Endothelial cell (in vitro differentiated cells): ENCODE results near the gene PEMT. TPM values are rescaled to one million over a fixed set of nuclear protein-coding genes. Genes with fewer than 3 reads are reported as not detected.

ENCODE experiments used
- DNase-seq: peaks from one replicate; pipeline ENCODE4 v3.0.0; 2021; ENCODE audit warnings: low spot score
- H3K27ac Mint-ChIP-seq: one replicate; pipeline ENCODE4 v1.8.0; 2021; ENCODE audit warnings: mixed read lengths, inconsistent platforms; ENCODE audit not compliant: unreplicated experiment
- H3K27me3 Mint-ChIP-seq: one replicate; pipeline ENCODE4 v1.8.0; 2021; ENCODE audit warnings: mild to moderate bottlenecking, moderate library complexity, mixed read lengths, inconsistent platforms; ENCODE audit not compliant: unreplicated experiment
- H3K36me3 Mint-ChIP-seq: one replicate; pipeline ENCODE4 v1.8.0; 2021; ENCODE audit warnings: mild to moderate bottlenecking, low read depth, mixed read lengths, inconsistent platforms; ENCODE audit not compliant: unreplicated experiment
- H3K4me1 Mint-ChIP-seq: one replicate; pipeline ENCODE4 v1.8.0; 2021; ENCODE audit warnings: mild to moderate bottlenecking, mixed read lengths, inconsistent platforms; ENCODE audit not compliant: unreplicated experiment
- H3K4me3 Mint-ChIP-seq: one replicate; pipeline ENCODE4 v1.8.0; 2021; ENCODE audit warnings: mild to moderate bottlenecking, mixed read lengths, inconsistent platforms; ENCODE audit not compliant: unreplicated experiment
- H3K9me3 Mint-ChIP-seq: one replicate; pipeline ENCODE4 v1.8.0; 2021; ENCODE audit warnings: mixed read lengths, inconsistent platforms; ENCODE audit not compliant: unreplicated experiment
- total RNA-seq: library from RNA; stranded (reverse); fragmentation: NEBNext Ultra II Directional; extraction: Animal tissue kit (Norgen Biotek cat#: 25700); gene quantifications from one replicate; pipeline ENCODE4 v1.2.1, GENCODE V29; 2021; ENCODE audit not compliant: unreplicated experiment
- TF ChIP-seq, protein P1 (sequence below): fragments of 200-600 bp; sonication (generic); IDR thresholded peaks from one replicate; pipeline ENCODE4 v1.5.0; 2021; ENCODE audit warnings: antibody characterized with exemption; ENCODE audit not compliant: unreplicated experiment

PEMT gene
- total RNA-seq, 1 donor from 2014 or later = 29.7 TPM

DNA sequence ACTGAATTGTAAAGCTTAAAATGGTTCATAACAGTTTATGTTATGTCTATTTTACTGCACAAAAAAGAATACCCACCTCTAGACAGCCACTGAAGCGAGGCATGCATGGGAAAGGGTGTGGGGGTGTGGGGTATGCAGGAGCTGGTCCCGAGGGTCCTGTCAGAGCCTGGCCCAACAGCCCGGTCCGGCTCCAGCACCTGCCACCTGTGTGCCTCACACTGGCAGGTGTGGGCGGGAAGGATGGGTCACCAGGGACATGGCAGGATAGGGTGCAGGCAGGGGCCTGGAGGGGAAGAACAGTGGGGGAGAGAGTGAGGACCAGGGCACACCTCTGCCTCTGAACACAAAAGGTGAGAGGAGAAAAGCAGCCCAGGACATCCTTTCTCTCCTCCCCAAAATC, 72.6 kb downstream of the PEMT start:
- no peak for DNase-seq
- Mint-ChIP-seq H3K4me1 (peaks cover 15% of the 10 kb centered on the region), H3K9me3 (no peaks in the 10 kb centered on the region), H3K36me3 (no peaks in the 10 kb centered on the region), H3K27me3 (peaks cover 13% of the 10 kb centered on the region), H3K27ac (no peak overlapping the region), H3K4me3 (no peak overlapping the region)
- TF ChIP-seq, protein P1, sequence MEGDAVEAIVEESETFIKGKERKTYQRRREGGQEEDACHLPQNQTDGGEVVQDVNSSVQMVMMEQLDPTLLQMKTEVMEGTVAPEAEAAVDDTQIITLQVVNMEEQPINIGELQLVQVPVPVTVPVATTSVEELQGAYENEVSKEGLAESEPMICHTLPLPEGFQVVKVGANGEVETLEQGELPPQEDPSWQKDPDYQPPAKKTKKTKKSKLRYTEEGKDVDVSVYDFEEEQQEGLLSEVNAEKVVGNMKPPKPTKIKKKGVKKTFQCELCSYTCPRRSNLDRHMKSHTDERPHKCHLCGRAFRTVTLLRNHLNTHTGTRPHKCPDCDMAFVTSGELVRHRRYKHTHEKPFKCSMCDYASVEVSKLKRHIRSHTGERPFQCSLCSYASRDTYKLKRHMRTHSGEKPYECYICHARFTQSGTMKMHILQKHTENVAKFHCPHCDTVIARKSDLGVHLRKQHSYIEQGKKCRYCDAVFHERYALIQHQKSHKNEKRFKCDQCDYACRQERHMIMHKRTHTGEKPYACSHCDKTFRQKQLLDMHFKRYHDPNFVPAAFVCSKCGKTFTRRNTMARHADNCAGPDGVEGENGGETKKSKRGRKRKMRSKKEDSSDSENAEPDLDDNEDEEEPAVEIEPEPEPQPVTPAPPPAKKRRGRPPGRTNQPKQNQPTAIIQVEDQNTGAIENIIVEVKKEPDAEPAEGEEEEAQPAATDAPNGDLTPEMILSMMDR = no peak

DNA sequence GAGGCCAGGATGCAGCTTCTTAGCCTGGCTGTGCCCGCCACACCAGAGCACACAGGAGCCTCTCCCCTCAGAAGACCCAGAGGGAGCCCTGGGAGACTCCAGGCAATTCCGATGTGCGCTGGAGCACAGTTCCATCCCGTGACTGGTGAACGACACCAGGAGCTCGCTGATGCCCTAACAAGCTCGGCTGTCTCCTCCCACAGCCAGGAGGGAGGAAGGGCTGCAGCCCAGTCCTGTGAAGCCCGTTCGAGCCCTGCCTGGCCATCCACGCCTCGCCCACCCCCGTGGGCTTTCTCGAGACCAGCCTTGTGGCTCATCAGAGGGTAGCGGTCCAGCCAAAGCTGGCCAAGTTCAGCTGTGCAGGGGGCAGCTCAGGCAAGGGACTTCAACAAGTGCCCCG, 73.5 kb downstream of the PEMT start:
- H3K4me3 Mint-ChIP-seq = no peak overlapping the region
- TF ChIP-seq, protein P1 = no peak
- H3K27ac Mint-ChIP-seq = no peak overlapping the region
- H3K27me3 Mint-ChIP-seq = peaks cover 16% of the 10 kb centered on the region
- no peak for DNase-seq
- peaks cover 10% of the 10 kb centered on the region for H3K4me1 Mint-ChIP-seq
- H3K36me3 Mint-ChIP-seq = no peaks in the 10 kb centered on the region
- H3K9me3 Mint-ChIP-seq = no peaks in the 10 kb centered on the region

DNA sequence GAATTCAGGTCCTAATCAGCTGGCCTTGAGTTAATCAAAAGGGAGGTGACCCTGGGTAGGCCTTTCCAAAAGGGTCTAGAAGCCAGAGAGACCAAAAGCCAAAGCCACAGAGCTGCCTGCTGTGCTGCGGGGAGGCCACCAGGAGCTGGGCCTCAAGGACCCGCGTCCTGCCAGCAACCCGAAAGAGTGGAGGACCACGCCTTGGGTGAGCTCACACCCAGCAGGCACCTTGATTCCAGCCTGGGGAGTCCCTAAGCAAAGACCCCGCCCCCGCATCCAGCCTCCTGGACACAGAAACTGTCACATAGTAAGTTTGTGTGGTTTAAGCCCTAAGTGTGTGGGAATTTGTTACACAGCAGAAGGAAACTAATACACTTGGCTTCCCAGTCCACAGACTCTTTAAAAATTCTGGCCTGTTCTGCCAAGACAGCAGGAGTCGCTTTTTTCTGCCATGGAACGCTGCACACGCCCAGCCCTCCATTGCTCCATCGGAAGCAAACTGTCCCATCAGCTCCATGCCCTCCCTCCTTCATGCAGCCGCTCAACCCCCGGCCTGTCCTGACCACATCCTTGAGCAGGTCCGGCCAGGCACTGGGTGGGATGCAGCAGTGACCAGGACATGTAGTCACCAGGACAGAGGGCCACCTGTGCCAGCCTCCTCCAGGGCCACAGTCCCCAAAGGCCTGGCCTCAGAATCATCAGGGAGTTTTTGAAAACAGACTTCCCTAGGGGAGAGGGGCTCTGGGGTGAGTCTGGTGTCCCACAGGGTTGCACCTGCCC, 74.4 kb downstream of the PEMT start:
- Mint-ChIP-seq H3K27ac (no peak overlapping the region), H3K9me3 (no peaks in the 10 kb centered on the region)

DNA sequence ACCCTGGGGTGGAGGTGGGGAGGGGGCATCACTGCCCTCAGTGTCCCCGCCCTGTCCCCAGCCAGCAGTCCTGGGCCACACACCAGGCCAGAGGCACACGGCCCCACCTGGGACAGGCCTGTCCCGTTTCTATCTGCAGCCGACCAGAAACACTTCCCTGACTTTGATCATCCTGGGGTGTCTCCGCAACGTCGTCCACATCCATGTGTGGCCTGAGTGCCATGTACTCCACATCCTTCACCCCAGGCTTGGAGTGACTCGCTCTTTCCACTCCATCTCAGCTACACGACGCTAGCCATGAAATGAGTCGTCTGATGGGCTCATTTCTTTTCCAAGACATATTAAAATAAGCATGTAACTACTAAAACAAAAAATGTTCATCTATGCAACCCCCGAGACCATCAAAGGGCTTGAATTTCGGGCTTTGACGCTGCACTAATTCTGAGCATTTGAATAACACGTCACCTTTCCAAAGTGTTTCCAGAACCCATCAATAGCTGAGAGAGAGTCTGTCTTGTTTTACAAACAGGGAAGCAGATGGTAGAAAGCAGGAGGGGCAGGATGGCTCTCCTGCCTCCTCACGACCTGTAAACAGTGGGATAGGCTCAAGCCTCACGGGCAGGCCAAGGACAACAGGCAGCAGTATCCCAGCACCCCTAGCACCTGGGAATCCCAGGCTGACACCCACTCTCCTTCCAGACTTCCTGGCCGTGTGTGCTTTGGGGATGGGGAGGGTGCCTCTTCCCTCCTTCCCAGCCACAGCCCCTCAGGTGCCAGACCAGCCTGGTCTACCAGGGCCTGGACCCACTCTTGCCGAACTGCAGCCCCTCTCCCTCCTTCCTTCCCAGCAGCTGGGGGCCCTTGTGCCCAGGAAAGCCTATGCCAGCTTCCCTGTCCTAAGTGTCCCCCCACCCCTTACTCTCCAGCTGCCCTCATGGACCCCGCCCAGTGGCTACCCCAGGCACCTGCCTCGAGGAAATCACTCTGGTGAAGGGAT, 75.3 kb downstream of the PEMT start:
- no peak for DNase-seq
- H3K4me3 Mint-ChIP-seq = no peak overlapping the region
- peaks cover 18% of the 10 kb centered on the region for H3K27me3 Mint-ChIP-seq
- no peaks in the 10 kb centered on the region for H3K9me3 Mint-ChIP-seq
- H3K36me3 Mint-ChIP-seq = no peaks in the 10 kb centered on the region
- no peak overlapping the region for H3K27ac Mint-ChIP-seq
- H3K4me1 Mint-ChIP-seq = no peaks in the 10 kb centered on the region
- TF ChIP-seq, protein P1 = no peak

More for the DNA sequence above, 74.4 kb downstream of the PEMT start:
- Mint-ChIP-seq H3K4me1 (peaks cover 2% of the 10 kb centered on the region), H3K27me3 (peaks cover 16% of the 10 kb centered on the region), H3K4me3 (no peak overlapping the region), H3K36me3 (no peaks in the 10 kb centered on the region)
- TF ChIP-seq, protein P1 = no peak
- DNase-seq = no peak
